ENCODE data around the gene TAF11. TPM values are rescaled to one million over a fixed set of nuclear protein-coding genes. Genes with fewer than 3 reads are reported as not detected.
"Not testable (repeated sequence)": the region's sequence is repeated elsewhere in the genome, so short reads cannot be mapped to it uniquely, and the experiment has no call there.

Gene TAF11
- total and polyA plus RNA-seq, 10 donors, result 19.1 to 56.3 (median 25.9) TPM

GRCh38 chr6:34884996-34885395 lies 2.8 kb downstream of the TAF11 start:
- no peak for DNase-seq
- H3K4me3 ChIP-seq, result no peak overlapping the region
- intact Hi-C loops (cut with DNase I; ENCODE audit: low total_unique reads), result loop anchor here (10.0 kb wide), 1 partner anchor 130 kb away; the partner anchor contains the start of gene SNRPC
- H3K27me3 ChIP-seq (replicated peaks in 1 of 7), result no peaks in the 10 kb centered on the region
- WGBS, 5 donors, result 93 to 99% (median 95%) methylated on average over 2 of the region's 2 CpGs
- H3K27ac ChIP-seq, result no peak overlapping the region
- peaks cover 9 to 43% (median 32%) of the 10 kb centered on the region in 6 donors for H3K4me1 ChIP-seq
- no peak for TF ChIP-seq POLR2A (IDR thresholded peaks at IDR 0.05)
- TF ChIP-seq POLR2AphosphoS5 (IDR thresholded peaks at IDR 0.05), result no peak
- TF ChIP-seq CTCF (IDR thresholded peaks at IDR 0.05 in 8 of 11, conservative IDR thresholded peaks at IDR 0.05 in 3 of 11), result no peak
- H3K36me3 ChIP-seq, result peaks cover 4 to 60% (median 36%) of the 10 kb centered on the region in 6 donors
- peaks cover 0 to 3% (median 0%) of the 10 kb centered on the region in 8 donors for H3K9me3 ChIP-seq

- H3K9me3 ChIP-seq; H3K27me3 ChIP-seq (replicated peaks in 1 of 7); DNase-seq; H3K4me3 ChIP-seq; H3K27ac ChIP-seq: not testable (repeated sequence)
- 97 to 100% (median 100%) methylated on average over 1 of the region's 1 CpG for WGBS, 5 donors
- intact Hi-C loops (cut with DNase I; ENCODE audit: low total_unique reads), result loop anchor here (10.0 kb wide), 1 partner anchor 129 kb away; the partner anchor contains the start of gene SNRPC
- Histone ChIP-seq H3K36me3 (peaks cover 4 to 69% (median 44%) of the 10 kb centered on the region in 6 donors), H3K4me1 (peaks cover 9 to 38% (median 28%) of the 10 kb centered on the region in 6 donors)
Observed at GRCh38 chr6:34884073-34884472, 3.8 kb downstream of the TAF11 start.

DNA sequence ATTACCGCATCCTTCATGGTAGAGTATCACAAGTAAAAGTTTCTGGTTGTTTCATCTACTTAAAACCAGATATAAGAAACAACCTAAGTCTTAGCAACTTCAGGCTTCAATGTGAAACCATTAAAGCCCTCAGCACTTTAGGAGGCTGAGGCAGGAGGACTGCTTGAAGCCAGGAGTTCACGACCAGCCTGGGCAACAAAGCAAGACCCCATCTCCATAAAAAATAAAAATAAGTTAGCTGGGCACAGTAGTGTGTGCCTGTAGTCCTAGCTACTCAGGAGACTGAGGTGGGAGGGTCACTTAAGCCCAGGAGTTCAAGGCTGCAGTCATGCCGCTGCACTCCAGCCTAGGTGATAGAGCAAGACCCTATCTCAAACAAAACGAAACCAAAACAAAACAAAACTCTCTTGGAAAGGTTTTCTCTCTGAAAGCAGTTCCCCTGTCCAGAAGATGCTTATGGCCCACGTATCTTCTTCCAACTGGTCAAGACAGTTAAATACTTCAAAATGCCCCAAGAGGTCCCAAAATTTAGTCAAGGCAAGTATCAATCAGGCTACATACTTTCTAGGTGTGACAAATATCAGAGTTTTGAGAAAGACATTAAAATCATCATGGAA lies 9.9 kb downstream of the TAF11 start:
- no peaks in the 10 kb centered on the region for H3K27me3 ChIP-seq (replicated peaks in 1 of 7)
- no peaks in the 10 kb centered on the region for H3K9me3 ChIP-seq
- DNase-seq, result no peak
- no peak for TF ChIP-seq POLR2A (IDR thresholded peaks at IDR 0.05)
- TF ChIP-seq CTCF (IDR thresholded peaks at IDR 0.05 in 8 of 11, conservative IDR thresholded peaks at IDR 0.05 in 3 of 11), result no peak
- intact Hi-C loops (cut with DNase I; ENCODE audit: low total_unique reads), result no loop called here
- H3K4me1 ChIP-seq, result no peaks in the 10 kb centered on the region
- no peak overlapping the region for H3K4me3 ChIP-seq
- WGBS, 5 donors, result 91 to 98% (median 92%) methylated on average over 5 of the region's 5 CpGs
- peaks cover 4 to 100% (median 78%) of the 10 kb centered on the region in 6 donors for H3K36me3 ChIP-seq
- H3K27ac ChIP-seq, result no peak overlapping the region

GRCh38 chr6:34877259-34877658 lies 10.6 kb downstream of the TAF11 start:
- Histone ChIP-seq H3K9me3 (no peaks in the 10 kb centered on the region), H3K36me3 (peaks cover 0 to 100% (median 81%) of the 10 kb centered on the region in 6 donors), H3K27me3 (replicated peaks in 1 of 7) (no peaks in the 10 kb centered on the region), H3K27ac (no peak overlapping the region), H3K4me3 (no peak overlapping the region), H3K4me1 (no peaks in the 10 kb centered on the region)
- intact Hi-C loops (cut with DNase I; ENCODE audit: low total_unique reads), result no loop called here
- WGBS, 5 donors, result 82 to 98% (median 94%) methylated on average over 1 of the region's 1 CpG
- no peak for TF ChIP-seq CTCF (IDR thresholded peaks at IDR 0.05 in 8 of 11, conservative IDR thresholded peaks at IDR 0.05 in 3 of 11)
- no peak for TF ChIP-seq POLR2A (IDR thresholded peaks at IDR 0.05)
- DNase-seq, result no peak

All from spleen (tissue), 11 donors.